Measurements from ENCODE around the gene INSYN2A. TPM values are rescaled to one million over a fixed set of nuclear protein-coding genes. Genes with fewer than 3 reads are reported as not detected.
A peak's percentile ranks its signal among the peaks of the same experiment; 100 is the strongest.

Gene INSYN2A
- total and polyA plus RNA-seq, 11 donors, result 0.01 to 0.37 (median 0.11) TPM; not detected in 4

DNA sequence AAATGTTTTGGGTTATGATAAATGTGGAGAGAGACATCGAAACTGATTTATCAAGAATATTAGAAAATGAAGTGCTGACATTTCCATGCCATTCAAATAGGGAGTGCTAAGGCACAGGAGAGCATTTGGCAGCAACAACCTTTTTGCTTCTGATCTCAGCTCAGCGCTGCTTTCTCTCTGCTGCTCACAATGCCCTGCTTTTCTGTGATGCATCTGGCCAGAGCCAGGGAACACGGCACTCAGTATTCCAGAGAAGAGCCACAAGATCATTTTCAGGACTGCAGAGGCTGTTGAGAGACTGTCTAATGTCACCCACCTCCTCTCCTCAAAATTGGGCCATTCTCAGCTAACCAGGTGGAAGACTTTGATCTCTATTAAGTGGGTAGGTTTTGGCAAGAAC lies 28.1 kb downstream of the INSYN2A start:
- Histone ChIP-seq H3K4me1 (peaks cover 0 to 3% (median 0%) of the 10 kb centered on the region in 12 donors), H3K36me3 (peaks cover 0 to 4% (median 0%) of the 10 kb centered on the region in 9 donors), H3K4me3 (no peak overlapping the region), H3K27ac (no peak overlapping the region), H3K9me3 (no peaks in the 10 kb centered on the region), H3K27me3 (no peaks in the 10 kb centered on the region)
- TF ChIP-seq, protein P1, sequence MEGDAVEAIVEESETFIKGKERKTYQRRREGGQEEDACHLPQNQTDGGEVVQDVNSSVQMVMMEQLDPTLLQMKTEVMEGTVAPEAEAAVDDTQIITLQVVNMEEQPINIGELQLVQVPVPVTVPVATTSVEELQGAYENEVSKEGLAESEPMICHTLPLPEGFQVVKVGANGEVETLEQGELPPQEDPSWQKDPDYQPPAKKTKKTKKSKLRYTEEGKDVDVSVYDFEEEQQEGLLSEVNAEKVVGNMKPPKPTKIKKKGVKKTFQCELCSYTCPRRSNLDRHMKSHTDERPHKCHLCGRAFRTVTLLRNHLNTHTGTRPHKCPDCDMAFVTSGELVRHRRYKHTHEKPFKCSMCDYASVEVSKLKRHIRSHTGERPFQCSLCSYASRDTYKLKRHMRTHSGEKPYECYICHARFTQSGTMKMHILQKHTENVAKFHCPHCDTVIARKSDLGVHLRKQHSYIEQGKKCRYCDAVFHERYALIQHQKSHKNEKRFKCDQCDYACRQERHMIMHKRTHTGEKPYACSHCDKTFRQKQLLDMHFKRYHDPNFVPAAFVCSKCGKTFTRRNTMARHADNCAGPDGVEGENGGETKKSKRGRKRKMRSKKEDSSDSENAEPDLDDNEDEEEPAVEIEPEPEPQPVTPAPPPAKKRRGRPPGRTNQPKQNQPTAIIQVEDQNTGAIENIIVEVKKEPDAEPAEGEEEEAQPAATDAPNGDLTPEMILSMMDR (IDR thresholded peaks at IDR 0.05), result no peak
- TF ChIP-seq POLR2A (IDR thresholded peaks at IDR 0.05), result no peak
- 80 to 86% (median 85%) methylated on average over 3 of the region's 3 CpGs for WGBS, 4 donors
- DNase-seq (no peak), ATAC-seq (no peak)
- intact Hi-C loops (cut with DNase I), result no loop called here

DNA sequence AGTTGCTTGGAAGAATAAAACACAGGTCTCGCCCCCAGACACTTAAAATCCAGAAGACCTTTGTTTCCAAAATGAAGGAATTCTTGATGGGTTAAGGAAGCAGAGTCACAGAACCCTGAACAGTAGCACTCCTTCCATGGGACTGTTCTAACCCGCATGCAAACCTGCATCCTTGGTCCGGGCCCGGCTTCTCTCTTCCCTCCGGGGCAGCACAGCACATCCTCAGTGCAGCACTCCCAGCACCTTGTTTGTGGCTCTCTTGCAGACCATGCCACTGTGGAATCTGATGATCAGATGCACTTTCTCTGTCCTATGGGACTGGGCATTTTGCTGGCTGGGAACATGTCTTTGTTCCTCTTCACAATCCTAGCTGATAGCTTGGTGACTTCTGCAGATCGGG lies 33.5 kb downstream of the INSYN2A start:
- intact Hi-C loops (cut with DNase I), result no loop called here
- Histone ChIP-seq H3K9me3 (no peaks in the 10 kb centered on the region), H3K27ac (no peak overlapping the region), H3K4me1 (peaks cover 0 to 11% (median 4%) of the 10 kb centered on the region in 12 donors), H3K36me3 (no peaks in the 10 kb centered on the region), H3K27me3 (no peaks in the 10 kb centered on the region), H3K4me3 (no peak overlapping the region)
- 96 to 100% (median 98%) methylated on average over 6 of the region's 6 CpGs for WGBS, 4 donors
- DNase-seq (no peak), ATAC-seq (peak in 1 of 4 donors; percentile 15)
- TF ChIP-seq, protein P1 (IDR thresholded peaks at IDR 0.05), result no peak
- no peak for TF ChIP-seq POLR2A (IDR thresholded peaks at IDR 0.05)

DNA sequence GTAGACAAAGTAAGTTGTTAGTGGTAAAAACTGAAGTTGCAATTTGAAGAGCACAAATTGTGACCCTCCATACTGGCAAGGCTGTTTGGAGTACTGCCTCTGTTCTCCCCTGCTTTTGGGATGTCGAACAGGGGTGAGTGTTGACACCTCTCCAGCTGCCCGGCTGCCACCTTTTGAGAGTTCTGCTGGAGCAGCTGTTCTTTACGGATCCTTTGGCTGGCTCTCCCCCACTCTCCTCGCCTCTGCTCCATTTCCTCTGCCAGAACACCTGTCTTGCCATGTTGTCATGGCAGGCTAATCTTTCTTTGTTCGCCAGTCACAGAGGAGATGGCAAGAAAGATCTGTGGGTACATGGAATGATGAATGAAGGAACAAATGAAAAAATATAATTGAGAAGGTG lies 34.9 kb downstream of the INSYN2A start:
- WGBS, 4 donors, result 84 to 96% (median 90%) methylated on average over 5 of the region's 5 CpGs
- Histone ChIP-seq H3K27ac (no peak overlapping the region), H3K4me3 (no peak overlapping the region), H3K27me3 (no peaks in the 10 kb centered on the region), H3K4me1 (peaks cover 0 to 24% (median 13%) of the 10 kb centered on the region in 12 donors), H3K9me3 (no peaks in the 10 kb centered on the region), H3K36me3 (no peaks in the 10 kb centered on the region)
- TF ChIP-seq, protein P1 (IDR thresholded peaks at IDR 0.05), result no peak
- no peak for TF ChIP-seq POLR2A (IDR thresholded peaks at IDR 0.05)
- no peak for ATAC-seq
- intact Hi-C loops (cut with DNase I), result no loop called here
- DNase-seq, result no peak

DNA sequence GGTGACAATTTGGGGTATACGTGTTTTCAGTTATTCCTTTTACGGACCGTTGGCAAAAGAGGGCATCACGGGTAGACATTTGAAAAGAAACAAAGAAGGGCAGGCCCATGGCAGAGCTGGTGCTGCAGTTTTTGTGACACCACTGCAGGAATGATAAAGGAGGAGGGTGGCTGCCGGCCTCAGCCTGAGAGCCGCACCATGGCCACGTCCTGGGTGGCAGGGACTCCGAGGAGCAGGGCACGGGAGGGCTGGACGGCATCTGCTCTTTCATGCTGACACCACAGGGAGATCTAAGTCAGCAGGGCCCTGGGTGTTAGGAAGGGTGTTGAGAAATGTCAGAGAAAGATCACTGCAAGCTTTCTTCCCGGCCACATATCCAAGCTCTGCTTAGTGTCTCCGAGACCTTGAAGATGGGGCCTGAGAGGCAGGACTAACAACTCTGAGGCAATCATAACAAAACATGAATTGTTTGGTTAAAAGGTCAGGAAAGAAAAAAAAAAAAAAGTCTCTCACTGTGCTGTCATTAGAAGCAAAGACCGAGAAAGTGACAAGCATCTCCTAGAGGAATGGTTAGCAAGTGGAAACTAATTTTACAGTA lies 36.6 kb downstream of the INSYN2A start:
- no peak overlapping the region for H3K4me3 ChIP-seq
- H3K4me1 ChIP-seq, result peaks cover 0 to 24% (median 14%) of the 10 kb centered on the region in 12 donors
- no peak for ATAC-seq
- no peak for DNase-seq
- no peaks in the 10 kb centered on the region for H3K27me3 ChIP-seq
- intact Hi-C loops (cut with DNase I), result no loop called here
- no peak overlapping the region for H3K27ac ChIP-seq
- WGBS, 4 donors, result 95 to 96% (median 95%) methylated on average over 13 of the region's 13 CpGs
- H3K9me3 ChIP-seq, result no peaks in the 10 kb centered on the region
- TF ChIP-seq POLR2A (IDR thresholded peaks at IDR 0.05), result no peak
- TF ChIP-seq, protein P1 (IDR thresholded peaks at IDR 0.05), result no peak
- no peaks in the 10 kb centered on the region for H3K36me3 ChIP-seq

Data from heart left ventricle (tissue), 16 donors.